Measurements from ENCODE around the gene EXOC3L1. TPM values are rescaled to one million over a fixed set of nuclear protein-coding genes. Genes with fewer than 3 reads are reported as not detected.

The EXOC3L1 gene
- total RNA-seq, 1 experiment from 2014 or later: 4.0 TPM

- no peaks in the 10 kb centered on the region for H3K9me3 Mint-ChIP-seq
- no peak for TF ChIP-seq ZNF232 (CRISPR knock-in tag; IDR thresholded peaks at IDR 0.05)
- no peak for TF ChIP-seq ZBTB21 (CRISPR knock-in tag; IDR thresholded peaks at IDR 0.05; ENCODE audit: borderline replicate concordance)
- TF ChIP-seq, protein P1, sequence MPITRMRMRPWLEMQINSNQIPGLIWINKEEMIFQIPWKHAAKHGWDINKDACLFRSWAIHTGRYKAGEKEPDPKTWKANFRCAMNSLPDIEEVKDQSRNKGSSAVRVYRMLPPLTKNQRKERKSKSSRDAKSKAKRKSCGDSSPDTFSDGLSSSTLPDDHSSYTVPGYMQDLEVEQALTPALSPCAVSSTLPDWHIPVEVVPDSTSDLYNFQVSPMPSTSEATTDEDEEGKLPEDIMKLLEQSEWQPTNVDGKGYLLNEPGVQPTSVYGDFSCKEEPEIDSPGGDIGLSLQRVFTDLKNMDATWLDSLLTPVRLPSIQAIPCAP (CRISPR knock-in tag; IDR thresholded peaks at IDR 0.05): no peak
- no peak for TF ChIP-seq FOXJ3 (CRISPR knock-in tag; IDR thresholded peaks at IDR 0.05; ENCODE audit: borderline replicate concordance)
- no peak for TF ChIP-seq ZNF317 (CRISPR knock-in tag; IDR thresholded peaks at IDR 0.05; ENCODE audit: borderline replicate concordance, low read depth)
- no peak for TF ChIP-seq RORB (CRISPR knock-in tag; IDR thresholded peaks at IDR 0.05)
- no peak for TF ChIP-seq MYBL2 (CRISPR knock-in tag; IDR thresholded peaks at IDR 0.05)
- TF ChIP-seq ATF1 (CRISPR knock-in tag; IDR thresholded peaks at IDR 0.05): no peak
- TF ChIP-seq, protein P2, sequence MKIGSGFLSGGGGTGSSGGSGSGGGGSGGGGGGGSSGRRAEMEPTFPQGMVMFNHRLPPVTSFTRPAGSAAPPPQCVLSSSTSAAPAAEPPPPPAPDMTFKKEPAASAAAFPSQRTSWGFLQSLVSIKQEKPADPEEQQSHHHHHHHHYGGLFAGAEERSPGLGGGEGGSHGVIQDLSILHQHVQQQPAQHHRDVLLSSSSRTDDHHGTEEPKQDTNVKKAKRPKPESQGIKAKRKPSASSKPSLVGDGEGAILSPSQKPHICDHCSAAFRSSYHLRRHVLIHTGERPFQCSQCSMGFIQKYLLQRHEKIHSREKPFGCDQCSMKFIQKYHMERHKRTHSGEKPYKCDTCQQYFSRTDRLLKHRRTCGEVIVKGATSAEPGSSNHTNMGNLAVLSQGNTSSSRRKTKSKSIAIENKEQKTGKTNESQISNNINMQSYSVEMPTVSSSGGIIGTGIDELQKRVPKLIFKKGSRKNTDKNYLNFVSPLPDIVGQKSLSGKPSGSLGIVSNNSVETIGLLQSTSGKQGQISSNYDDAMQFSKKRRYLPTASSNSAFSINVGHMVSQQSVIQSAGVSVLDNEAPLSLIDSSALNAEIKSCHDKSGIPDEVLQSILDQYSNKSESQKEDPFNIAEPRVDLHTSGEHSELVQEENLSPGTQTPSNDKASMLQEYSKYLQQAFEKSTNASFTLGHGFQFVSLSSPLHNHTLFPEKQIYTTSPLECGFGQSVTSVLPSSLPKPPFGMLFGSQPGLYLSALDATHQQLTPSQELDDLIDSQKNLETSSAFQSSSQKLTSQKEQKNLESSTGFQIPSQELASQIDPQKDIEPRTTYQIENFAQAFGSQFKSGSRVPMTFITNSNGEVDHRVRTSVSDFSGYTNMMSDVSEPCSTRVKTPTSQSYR (CRISPR knock-in tag; IDR thresholded peaks at IDR 0.05): no peak
- TF ChIP-seq RELA (CRISPR knock-in tag; IDR thresholded peaks at IDR 0.05; ENCODE audit: borderline replicate concordance): no peak
- no peak for TF ChIP-seq TEAD4 (CRISPR knock-in tag; IDR thresholded peaks at IDR 0.05)
- ChIA-PET CTCF (interaction anchor here (1.0 to 2.4 kb wide), 10 partner anchors 9 to 277 kb away, joined by 4 to 41 read pairs (median 10); partner anchors contain the start of genes CES3, ELMO3, FHOD1 and TMEM208), POLR2A (interaction anchor here (1.4 to 3.4 kb wide), 3 partner anchors 9 to 10 kb away, joined by 4 to 26 read pairs (median 25); partner anchors contain the start of genes FHOD1 and TMEM208)
- H3K4me3 Mint-ChIP-seq: no peak overlapping the region; the same call in 1 of the 2 replicates
- H3K4me1 Mint-ChIP-seq: peaks cover 21% of the 10 kb centered on the region
- peak overlapping the region; percentile 78; the same call in 1 of the 2 replicates for H3K27ac Mint-ChIP-seq
- no peaks in the 10 kb centered on the region for H3K27me3 Mint-ChIP-seq (ENCODE audit: low read depth)
- ATAC-seq (no peak), DNase-seq (ENCODE audit: low spot score) (no peak)
- peaks cover 29% of the 10 kb centered on the region for H3K36me3 Mint-ChIP-seq
These were observed 47.7 kb upstream of the EXOC3L1 start for GRCh38 chr16:67237396-67238277.

- peaks cover 29% of the 10 kb centered on the region for H3K36me3 Mint-ChIP-seq
- H3K9me3 Mint-ChIP-seq: no peaks in the 10 kb centered on the region
- ATAC-seq: peak; percentile 93
- H3K4me3 Mint-ChIP-seq: peak overlapping the region; percentile 43; the same call in 1 of the 2 replicates
- H3K4me1 Mint-ChIP-seq: peaks cover 17% of the 10 kb centered on the region
- peak; percentile 96 for DNase-seq (ENCODE audit: low spot score)
- CTCF ChIA-PET: interaction anchor here (0.6 to 2.4 kb wide), 14 partner anchors 9 to 276 kb away, joined by 3 to 41 read pairs (median 4); partner anchors contain the start of genes CES3, ELMO3, FHOD1 and KCTD19
- POLR2A ChIA-PET: interaction anchor here (0.6 to 3.4 kb wide), 3 partner anchors 10 to 859 kb away, joined by 6 to 26 read pairs (median 25); partner anchors contain the start of genes FHOD1 and TMEM208
- H3K27ac Mint-ChIP-seq: peak overlapping the region; percentile 80
- no peaks in the 10 kb centered on the region for H3K27me3 Mint-ChIP-seq (ENCODE audit: low read depth)
- TF ChIP-seq SP1 (CRISPR knock-in tag; conservative IDR thresholded peaks at IDR 0.05) (peak; percentile 50; the same call in 1 of the 2 replicates), NR2C2 (CRISPR knock-in tag; IDR thresholded peaks at IDR 0.05) (no peak), FOXP1 (CRISPR knock-in tag; IDR thresholded peaks at IDR 0.05; ENCODE audit: borderline replicate concordance) (0 out of 2 replicates have a peak, but pooled peaks have one; percentile 47), ZNF671 (CRISPR knock-in tag; IDR thresholded peaks at IDR 0.05) (no peak)
These were observed 46.8 kb upstream of the EXOC3L1 start for GRCh38 chr16:67236563-67237395.
